GM18498 (cell line): ENCODE results near the gene ACOT9.
"Not testable (repeated sequence)": the region's sequence is repeated elsewhere in the genome, so short reads cannot be mapped to it uniquely, and the experiment has no call there.

Experiments used
- ATAC-seq: cut with Tn5 transposase; IDR thresholded peaks from one replicate; pipeline ENCODE4 v1.9.1; 2021; ENCODE audit warnings: mild to moderate bottlenecking, moderate library complexity; ENCODE audit not compliant: unreplicated experiment

The ACOT9 gene

GRCh38 chrX:23699636-23700194, 43.4 kb downstream of the ACOT9 start:
- ATAC-seq, result peak; percentile 50

DNA sequence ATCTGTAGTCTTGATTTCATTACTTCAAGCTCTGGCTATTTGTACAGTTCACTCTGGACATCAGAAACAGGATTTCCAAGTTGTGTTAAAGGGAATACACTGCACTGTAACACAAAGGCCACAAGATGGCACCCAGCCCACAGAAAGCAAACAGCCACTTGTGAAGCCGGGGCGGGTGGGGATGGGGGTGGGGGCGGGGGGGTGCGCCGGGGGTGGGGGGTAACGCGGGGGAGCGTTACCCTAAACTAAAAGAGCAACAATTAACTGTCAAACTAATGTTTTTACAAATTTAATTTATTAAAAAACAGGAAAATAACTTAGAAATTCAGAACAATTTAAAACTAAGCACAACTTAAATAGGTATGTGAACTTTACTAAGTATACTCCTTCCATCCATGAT, 48.5 kb downstream of the ACOT9 start:
- no peak for ATAC-seq

DNA sequence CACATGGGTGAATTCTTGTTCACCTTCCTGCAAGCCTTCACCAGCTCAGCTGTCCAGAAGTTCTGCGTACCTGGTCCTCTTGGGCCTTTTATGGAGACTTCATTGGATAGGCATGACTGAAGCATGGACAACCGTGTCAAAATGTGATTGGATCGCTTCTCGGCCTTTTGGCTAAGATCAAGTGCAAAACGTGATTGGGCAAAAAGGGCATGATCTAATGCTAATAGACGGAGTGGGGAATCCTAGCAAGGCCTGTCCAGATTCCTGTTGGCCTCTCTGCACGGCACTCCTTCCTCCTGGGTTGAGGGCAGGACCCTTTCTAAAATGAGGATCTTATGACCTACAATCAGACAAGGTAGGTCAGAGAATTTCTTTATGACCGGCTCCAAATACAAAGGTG, 50.9 kb downstream of the ACOT9 start:
- no peak for ATAC-seq

- not testable (repeated sequence) for ATAC-seq
These were observed 66.6 kb downstream of the ACOT9 start for GRCh38 chrX:23676486-23676885.

GRCh38 chrX:23673108-23673507, 70.0 kb downstream of the ACOT9 start:
- ATAC-seq, result no peak

DNA sequence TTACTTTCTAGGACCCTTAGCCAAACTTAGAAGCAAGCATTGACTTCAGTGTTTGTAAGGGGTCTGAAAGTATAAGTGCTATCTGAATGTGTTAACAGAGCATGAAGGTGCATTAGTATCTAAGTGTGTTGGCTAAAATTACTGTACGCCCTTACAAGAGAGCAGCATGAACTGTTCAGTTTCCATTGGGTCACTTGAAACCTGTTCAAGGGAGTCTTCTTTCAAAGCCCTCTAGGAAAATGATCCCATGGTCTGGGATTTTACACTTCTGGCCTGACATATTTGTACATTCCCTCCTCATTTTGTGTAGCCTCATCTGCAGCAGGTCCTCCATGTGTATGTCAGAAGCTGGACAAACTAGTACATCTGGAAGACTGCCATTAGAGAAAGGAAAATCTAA, 72.5 kb downstream of the ACOT9 start:
- no peak for ATAC-seq

- ATAC-seq, result no peak
These were observed 74.7 kb downstream of the ACOT9 start for GRCh38 chrX:23668335-23668734.

GRCh38 chrX:23667239-23668177, 75.6 kb downstream of the ACOT9 start, which contains the start of gene PRDX4:
Gene PRDX4, plus strand, starts transcription at chrX:23667493. Its CDS starts 78 bp downstream, at chrX:23667571.
- peak; percentile 71 for ATAC-seq

GRCh38 chrX:23666282-23666681, 76.8 kb downstream of the ACOT9 start:
- ATAC-seq, result no peak

DNA sequence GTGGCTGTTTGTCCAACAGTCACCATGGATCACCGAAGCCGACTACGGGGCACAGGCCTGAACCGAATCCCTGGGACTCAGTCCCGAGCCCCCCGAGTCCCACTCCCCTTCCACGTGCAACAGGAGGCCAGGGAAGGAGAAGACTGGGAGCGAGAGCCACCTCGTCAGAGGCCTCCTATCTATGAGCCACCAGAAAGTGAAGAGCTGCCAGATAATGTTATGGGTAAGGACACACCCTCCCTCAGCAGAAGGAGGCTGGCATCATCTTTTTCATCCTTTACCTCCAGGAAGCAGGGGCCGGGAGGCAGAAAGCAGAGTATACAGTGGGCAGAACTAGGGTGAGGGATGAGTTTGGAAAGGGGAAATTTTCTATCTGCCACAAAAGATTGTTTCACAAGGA, 78.6 kb downstream of the ACOT9 start:
- ATAC-seq, result no peak

- no peak for ATAC-seq
These were observed 80.2 kb downstream of the ACOT9 start for GRCh38 chrX:23662853-23663252.

DNA sequence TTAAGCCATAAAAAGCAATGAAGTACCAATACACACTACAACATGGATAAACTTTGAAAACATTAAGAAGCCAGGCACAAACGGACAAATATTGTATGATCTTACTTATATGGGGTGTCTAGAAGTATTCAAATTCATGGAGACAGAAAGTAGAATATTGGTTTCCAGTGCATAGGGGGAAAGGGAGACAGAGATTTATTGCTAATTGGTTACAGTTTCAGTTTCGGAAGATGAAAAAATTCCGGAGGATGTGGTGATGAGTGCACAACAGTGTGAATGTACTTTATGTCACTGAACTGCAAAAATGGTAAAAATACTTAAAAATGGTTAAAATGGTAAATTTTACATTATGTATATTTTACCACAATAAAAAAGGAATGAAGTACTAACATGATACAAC, 80.9 kb downstream of the ACOT9 start:
- ATAC-seq, result peak; percentile 62

GRCh38 chrX:23661671-23662070, 81.4 kb downstream of the ACOT9 start:
- ATAC-seq, result no peak

- ATAC-seq, result no peak
These were observed 82.3 kb downstream of the ACOT9 start for GRCh38 chrX:23660766-23661132.

DNA sequence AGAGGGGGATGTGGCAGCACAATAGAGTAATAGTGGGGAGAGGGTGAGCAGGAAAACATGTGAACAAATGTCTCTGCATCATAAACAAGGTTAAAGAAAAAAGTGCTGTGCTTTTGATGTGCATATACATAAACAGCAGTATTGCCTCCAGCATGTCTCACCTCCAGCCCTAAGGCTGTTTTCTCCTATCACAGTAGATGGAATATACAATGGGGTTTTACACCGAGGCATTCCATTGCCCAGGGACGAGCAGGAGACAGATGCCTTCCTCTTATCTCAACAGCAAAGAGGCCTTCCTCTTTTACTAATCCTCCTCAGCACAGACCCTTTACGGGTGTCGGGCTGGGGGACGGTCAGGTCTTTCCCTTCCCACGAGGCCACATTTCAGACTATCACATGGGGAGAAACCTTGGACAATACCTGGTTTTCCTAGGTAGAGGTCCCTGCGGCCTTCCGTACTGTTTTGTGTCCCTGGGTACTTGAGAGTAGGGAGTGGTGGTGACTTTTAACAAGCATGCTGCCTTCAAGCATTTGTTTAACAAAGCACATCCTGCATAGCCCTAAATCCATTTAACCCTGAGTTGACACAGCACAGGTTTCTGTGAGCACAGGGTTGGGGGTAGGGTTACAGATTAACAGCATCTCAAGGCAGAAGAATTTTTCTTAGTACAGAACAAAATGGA, 82.9 kb downstream of the ACOT9 start:
- ATAC-seq, result not testable (repeated sequence)

DNA sequence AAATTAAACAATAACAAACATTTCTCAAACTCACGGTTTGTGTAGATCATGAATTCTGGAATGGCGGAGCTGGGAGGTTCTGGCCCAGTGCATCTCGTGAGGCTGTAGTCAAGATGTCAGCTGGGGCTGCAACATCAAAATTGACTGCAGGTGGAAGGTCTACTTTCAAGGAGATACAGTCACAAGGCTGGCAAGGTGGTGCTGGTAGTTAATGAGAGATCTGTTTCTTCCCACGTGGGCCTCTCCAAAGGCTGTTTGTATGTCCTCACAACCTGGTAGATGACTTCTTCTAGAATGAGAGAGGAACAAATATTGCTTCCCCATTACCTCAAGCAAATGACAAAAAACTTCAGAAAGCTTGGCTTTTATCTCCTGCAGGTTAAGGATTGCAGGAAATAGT, 83.7 kb downstream of the ACOT9 start:
- no peak for ATAC-seq

- no peak for ATAC-seq
These were observed 86.4 kb downstream of the ACOT9 start for GRCh38 chrX:23656684-23657083.

GRCh38 chrX:23656091-23656490, 87.0 kb downstream of the ACOT9 start:
- no peak for ATAC-seq
